ENCODE results near the gene NCF4.

The NCF4 gene

GRCh38 chr22:36887162-36887561 lies 26.4 kb downstream of the NCF4 start:
- no peak for ATAC-seq
- TF ChIP-seq GLIS3 (CRISPR knock-in tag; IDR thresholded peaks at IDR 0.05) (no peak), ZC3H10 (CRISPR knock-in tag; IDR thresholded peaks at IDR 0.05) (no peak), ESRRG (CRISPR knock-in tag; IDR thresholded peaks at IDR 0.05) (no peak), TOX (CRISPR knock-in tag; IDR thresholded peaks at IDR 0.05; ENCODE audit: borderline replicate concordance) (no peak), ZNF565 (CRISPR knock-in tag; conservative IDR thresholded peaks at IDR 0.05; ENCODE audit: low read depth) (no peak), PATZ1 (CRISPR knock-in tag; IDR thresholded peaks at IDR 0.05; ENCODE audit: borderline replicate concordance) (no peak), CSDC2 (CRISPR knock-in tag; IDR thresholded peaks at IDR 0.05) (no peak), PPARA (CRISPR knock-in tag; IDR thresholded peaks at IDR 0.05; ENCODE audit: borderline replicate concordance) (no peak), ZNF70 (CRISPR knock-in tag; IDR thresholded peaks at IDR 0.05) (no peak), BACH2 (CRISPR knock-in tag; IDR thresholded peaks at IDR 0.05; ENCODE audit: borderline replicate concordance) (no peak)
- TF ChIP-seq, protein P1, sequence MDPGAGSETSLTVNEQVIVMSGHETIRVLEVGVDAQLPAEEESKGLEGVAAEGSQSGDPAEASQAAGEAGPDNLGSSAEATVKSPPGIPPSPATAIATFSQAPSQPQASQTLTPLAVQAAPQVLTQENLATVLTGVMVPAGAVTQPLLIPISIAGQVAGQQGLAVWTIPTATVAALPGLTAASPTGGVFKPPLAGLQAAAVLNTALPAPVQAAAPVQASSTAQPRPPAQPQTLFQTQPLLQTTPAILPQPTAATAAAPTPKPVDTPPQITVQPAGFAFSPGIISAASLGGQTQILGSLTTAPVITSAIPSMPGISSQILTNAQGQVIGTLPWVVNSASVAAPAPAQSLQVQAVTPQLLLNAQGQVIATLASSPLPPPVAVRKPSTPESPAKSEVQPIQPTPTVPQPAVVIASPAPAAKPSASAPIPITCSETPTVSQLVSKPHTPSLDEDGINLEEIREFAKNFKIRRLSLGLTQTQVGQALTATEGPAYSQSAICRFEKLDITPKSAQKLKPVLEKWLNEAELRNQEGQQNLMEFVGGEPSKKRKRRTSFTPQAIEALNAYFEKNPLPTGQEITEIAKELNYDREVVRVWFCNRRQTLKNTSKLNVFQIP (CRISPR knock-in tag; IDR thresholded peaks at IDR 0.05; ENCODE audit: borderline replicate concordance, low read depth), result no peak

DNA sequence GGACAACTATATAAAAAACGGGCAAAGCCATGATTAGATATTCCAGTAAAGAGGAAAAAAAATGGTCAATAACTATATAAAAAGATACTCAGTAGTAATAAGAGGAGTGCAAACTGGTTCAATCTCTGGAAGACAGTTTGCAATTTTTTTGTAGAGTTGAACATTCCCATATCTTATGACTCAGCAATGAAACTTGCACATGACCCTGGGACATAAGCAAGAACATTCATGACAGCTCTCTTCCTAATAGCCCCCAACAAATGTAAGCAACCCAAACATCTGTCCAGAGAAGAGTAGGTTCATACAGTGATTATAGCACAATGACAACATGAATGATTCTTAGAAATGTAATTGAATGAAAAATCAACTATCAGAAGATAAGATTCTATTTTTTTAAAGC lies 30.8 kb downstream of the NCF4 start:
- ATAC-seq, result no peak
- TF ChIP-seq CSDC2 (CRISPR knock-in tag; IDR thresholded peaks at IDR 0.05), result no peak
- no peak for TF ChIP-seq ZNF565 (CRISPR knock-in tag; conservative IDR thresholded peaks at IDR 0.05; ENCODE audit: low read depth)
- TF ChIP-seq PATZ1 (CRISPR knock-in tag; IDR thresholded peaks at IDR 0.05; ENCODE audit: borderline replicate concordance), result no peak
- no peak for TF ChIP-seq OSR1 (CRISPR knock-in tag; IDR thresholded peaks at IDR 0.05)
- no peak for TF ChIP-seq SNAI2 (CRISPR knock-in tag; IDR thresholded peaks at IDR 0.05)
- no peak for TF ChIP-seq ISL1 (CRISPR knock-in tag; IDR thresholded peaks at IDR 0.05)
- TF ChIP-seq ZC3H10 (CRISPR knock-in tag; IDR thresholded peaks at IDR 0.05), result no peak
- no peak for TF ChIP-seq ARNTL (CRISPR knock-in tag; IDR thresholded peaks at IDR 0.05; ENCODE audit: borderline replicate concordance, low read depth)
- no peak for TF ChIP-seq RARB (CRISPR knock-in tag; IDR thresholded peaks at IDR 0.05)
- TF ChIP-seq PPARA (CRISPR knock-in tag; IDR thresholded peaks at IDR 0.05; ENCODE audit: borderline replicate concordance), result no peak
- TF ChIP-seq TCF4 (CRISPR knock-in tag; IDR thresholded peaks at IDR 0.05; ENCODE audit: borderline replicate concordance), result no peak
- TF ChIP-seq TOX (CRISPR knock-in tag; IDR thresholded peaks at IDR 0.05; ENCODE audit: borderline replicate concordance), result no peak
- no peak for TF ChIP-seq ESRRG (CRISPR knock-in tag; IDR thresholded peaks at IDR 0.05)
- no peak for TF ChIP-seq ZFP3 (CRISPR knock-in tag; IDR thresholded peaks at IDR 0.05)
- no peak for TF ChIP-seq CSRNP3 (CRISPR knock-in tag; IDR thresholded peaks at IDR 0.05)

DNA sequence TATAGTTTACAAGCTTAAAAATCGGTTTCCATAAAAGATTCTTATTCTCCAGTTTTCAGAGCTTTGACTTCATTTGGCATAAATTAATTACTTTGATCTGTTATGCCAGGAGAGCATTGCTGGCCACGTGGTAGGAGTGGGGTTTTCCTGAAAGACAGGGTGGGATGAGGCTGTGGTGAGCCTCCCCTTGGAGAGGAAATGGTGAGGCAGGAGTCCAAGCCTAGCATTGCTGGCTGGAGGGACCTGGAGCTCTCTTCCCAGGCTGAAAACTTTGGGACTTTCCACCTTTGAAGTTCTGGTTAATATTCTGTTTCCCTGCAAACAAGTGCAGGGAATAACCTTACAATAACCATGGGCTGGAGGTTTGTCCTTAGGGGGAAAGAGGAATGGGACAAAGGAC lies 31.5 kb downstream of the NCF4 start:
- TF ChIP-seq TCF4 (CRISPR knock-in tag; IDR thresholded peaks at IDR 0.05; ENCODE audit: borderline replicate concordance), result no peak
- TF ChIP-seq ZFP30 (CRISPR knock-in tag; IDR thresholded peaks at IDR 0.05), result no peak
- no peak for TF ChIP-seq OSR1 (CRISPR knock-in tag; IDR thresholded peaks at IDR 0.05)
- no peak for TF ChIP-seq GLIS3 (CRISPR knock-in tag; IDR thresholded peaks at IDR 0.05)
- TF ChIP-seq, protein P2, sequence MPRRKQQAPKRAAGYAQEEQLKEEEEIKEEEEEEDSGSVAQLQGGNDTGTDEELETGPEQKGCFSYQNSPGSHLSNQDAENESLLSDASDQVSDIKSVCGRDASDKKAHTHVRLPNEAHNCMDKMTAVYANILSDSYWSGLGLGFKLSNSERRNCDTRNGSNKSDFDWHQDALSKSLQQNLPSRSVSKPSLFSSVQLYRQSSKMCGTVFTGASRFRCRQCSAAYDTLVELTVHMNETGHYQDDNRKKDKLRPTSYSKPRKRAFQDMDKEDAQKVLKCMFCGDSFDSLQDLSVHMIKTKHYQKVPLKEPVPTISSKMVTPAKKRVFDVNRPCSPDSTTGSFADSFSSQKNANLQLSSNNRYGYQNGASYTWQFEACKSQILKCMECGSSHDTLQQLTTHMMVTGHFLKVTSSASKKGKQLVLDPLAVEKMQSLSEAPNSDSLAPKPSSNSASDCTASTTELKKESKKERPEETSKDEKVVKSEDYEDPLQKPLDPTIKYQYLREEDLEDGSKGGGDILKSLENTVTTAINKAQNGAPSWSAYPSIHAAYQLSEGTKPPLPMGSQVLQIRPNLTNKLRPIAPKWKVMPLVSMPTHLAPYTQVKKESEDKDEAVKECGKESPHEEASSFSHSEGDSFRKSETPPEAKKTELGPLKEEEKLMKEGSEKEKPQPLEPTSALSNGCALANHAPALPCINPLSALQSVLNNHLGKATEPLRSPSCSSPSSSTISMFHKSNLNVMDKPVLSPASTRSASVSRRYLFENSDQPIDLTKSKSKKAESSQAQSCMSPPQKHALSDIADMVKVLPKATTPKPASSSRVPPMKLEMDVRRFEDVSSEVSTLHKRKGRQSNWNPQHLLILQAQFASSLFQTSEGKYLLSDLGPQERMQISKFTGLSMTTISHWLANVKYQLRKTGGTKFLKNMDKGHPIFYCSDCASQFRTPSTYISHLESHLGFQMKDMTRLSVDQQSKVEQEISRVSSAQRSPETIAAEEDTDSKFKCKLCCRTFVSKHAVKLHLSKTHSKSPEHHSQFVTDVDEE (CRISPR knock-in tag; IDR thresholded peaks at IDR 0.05), result no peak
- TF ChIP-seq CSRNP3 (CRISPR knock-in tag; IDR thresholded peaks at IDR 0.05), result no peak
- no peak for TF ChIP-seq BACH2 (CRISPR knock-in tag; IDR thresholded peaks at IDR 0.05; ENCODE audit: borderline replicate concordance)
- no peak for TF ChIP-seq CREB5 (CRISPR knock-in tag; IDR thresholded peaks at IDR 0.05; ENCODE audit: low read depth)
- no peak for TF ChIP-seq ZNF70 (CRISPR knock-in tag; IDR thresholded peaks at IDR 0.05)
- ATAC-seq, result no peak
